Lung microvascular endothelial cell (primary cell): ENCODE data around the gene SNIP1. TPM values are rescaled to one million over a fixed set of nuclear protein-coding genes. Genes with fewer than 3 reads are reported as not detected.
"Not testable (repeated sequence)": the region's sequence is repeated elsewhere in the genome, so short reads cannot be mapped to it uniquely, and the experiment has no call there.

ENCODE experiments used
- DNase-seq, 2 donors: peaks; one replicate each; pipeline versions ENCODE4 v3.0.0 to v3.0.0-alpha.2; 2010; ENCODE audit warnings: low read depth in 2 of 2
- total RNA-seq: library from RNA; depleted of rRNA; stranded (reverse); fragments of >200 nt; gene quantifications from 2 replicates; pipeline ENCODE4 v1.2.1, GENCODE V29; 2014

The SNIP1 gene
- total RNA-seq, 1 donor from 2014 or later = 14.3 TPM

DNA sequence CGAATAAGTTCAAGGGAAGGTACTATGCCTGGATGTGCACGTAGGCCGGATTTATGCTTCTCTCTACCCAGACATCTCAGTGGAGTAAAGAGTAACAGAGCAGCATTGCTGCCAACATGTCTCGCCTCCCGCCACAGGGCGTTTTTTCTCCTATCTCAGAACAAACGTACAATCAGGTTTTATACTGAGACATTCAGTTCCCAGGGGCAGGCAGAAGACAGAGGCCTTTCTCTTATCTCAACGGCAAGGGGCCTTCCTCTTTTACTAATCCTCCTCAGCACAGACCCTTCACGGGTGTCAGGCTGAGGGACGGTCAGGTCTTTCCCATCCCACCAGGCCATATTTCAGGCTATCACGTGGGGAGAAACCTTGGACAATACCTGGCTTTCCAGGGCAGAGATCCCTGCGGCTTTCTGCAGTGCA, 5.9 kb upstream of the SNIP1 start:
- not testable (repeated sequence) for DNase-seq

DNA sequence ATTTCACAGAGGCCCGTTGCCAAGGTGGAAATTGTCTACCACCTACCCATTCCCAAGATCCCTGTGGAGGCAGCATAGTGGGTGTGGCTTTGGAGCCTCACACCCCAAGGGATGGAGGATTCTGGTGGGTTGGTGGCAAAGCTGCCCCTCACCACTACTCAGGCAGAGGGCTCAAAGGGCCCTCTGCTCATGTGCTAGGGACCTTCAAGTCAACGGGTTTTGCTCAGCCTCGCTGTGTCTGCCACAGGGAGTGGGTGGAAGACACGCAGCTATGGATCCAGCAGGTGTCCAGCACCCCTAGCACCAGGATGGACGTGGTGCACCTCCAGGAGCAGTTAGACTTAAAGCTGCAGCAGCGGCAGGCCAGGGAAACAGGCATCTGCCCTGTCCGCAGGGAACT, 5.0 kb upstream of the SNIP1 start:
- no peak for DNase-seq

DNA sequence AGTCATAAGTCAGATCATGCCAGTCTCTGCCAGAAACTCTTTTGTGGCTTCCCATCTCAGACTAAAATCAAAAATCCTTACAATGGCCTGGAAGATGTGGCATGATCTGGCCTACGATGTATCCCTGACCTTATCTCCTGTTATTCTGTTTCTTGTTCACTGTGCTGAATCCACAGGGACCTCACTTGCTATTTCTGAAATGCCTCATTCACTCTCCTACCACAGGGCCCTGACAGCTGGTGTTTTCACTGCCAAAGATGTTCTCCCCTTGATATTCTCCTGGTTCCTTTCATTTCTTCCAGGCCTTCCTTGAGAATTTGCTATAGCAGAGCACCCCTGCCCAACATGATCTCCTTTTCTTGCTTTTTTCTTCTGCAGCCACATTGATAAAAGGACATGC, 4.3 kb upstream of the SNIP1 start:
- no peak for DNase-seq

DNA sequence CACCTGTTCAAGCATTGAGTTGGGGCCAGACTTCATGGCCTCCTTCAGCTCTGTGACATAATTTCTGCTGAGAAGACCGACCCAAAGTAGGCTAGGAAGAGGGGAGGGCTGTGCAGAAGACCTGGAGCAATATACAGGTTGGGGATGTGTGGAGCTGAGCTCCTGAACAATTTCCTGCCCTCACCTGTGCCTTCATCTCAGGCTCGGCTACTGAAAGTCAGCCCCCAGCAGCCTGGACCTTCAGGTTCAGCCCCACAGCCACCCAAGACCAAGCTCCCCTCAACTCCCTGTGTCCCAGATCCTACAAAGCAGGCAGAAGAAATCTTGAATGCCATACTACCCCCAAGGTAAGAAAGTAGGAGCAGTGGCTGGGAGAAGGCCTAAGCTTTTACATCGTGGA, 3.3 kb upstream of the SNIP1 start:
- no peak for DNase-seq

DNA sequence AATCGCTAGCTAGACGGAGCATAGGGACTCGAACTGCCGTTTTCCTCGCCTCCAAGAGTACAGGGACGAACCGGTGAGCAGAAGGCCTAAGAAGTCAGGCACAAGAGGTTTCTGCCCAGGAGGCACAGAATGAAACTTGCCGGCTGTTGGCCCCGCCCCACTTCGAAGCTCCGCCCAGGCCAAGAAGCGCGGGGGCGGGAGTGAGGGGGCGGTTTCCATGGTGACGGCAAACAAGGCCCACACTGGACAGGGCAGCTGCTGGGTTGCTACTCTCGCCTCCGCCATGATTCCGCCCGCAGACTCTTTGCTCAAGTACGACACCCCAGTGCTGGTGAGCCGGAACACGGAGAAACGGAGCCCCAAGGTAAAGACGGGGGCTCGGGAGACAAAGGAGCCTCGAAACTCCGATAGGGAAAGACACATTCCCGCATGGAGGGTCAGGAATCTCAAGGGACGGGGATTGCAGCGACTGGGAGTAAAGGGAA, 2.7 kb upstream of the SNIP1 start, which contains the start of gene DNALI1:
Gene DNALI1, plus strand, starts transcription at position 229 of the 485 bp plus-strand sequence. Its CDS starts 55 bp downstream, at position 284.
- DNase-seq = peak; percentile 91 to 94

DNA sequence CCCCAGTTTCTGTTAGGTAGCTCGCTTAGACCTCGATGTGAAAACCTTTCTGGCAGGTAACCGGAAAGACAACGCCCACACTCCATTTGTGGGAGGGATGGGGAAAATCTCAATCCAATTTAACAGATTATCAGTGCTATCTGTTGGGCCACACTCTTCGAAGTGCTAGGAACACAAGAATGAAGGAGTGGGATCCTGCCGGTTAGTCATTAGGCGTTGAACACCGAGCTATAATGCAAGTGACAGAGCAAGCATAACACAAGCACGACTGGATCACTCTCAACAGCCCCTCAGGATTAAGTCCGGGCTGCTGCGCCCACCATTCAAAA, 531 bp downstream of the SNIP1 start:
- DNase-seq = peak in 1 of 2 donors; percentile 21

DNA sequence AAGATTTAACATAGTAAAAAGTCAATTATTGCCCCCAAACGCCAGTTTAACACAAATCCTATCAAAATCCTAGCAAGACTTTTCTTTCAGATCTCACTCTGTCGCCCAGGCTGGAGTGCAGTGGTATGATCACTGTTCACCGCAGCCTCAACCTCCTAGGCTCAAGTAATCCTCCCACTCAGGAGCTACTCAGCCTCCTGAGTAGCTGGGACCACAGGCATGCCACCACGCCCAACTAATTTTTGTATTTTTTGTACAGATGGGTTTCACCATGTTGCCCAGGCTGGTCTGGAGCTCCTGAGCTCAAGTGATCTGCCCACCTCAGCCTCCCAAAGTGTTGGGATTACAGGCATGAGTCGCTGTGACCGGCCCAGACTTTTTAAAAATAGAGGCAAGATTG, 4.8 kb downstream of the SNIP1 start:
- DNase-seq = no peak

DNA sequence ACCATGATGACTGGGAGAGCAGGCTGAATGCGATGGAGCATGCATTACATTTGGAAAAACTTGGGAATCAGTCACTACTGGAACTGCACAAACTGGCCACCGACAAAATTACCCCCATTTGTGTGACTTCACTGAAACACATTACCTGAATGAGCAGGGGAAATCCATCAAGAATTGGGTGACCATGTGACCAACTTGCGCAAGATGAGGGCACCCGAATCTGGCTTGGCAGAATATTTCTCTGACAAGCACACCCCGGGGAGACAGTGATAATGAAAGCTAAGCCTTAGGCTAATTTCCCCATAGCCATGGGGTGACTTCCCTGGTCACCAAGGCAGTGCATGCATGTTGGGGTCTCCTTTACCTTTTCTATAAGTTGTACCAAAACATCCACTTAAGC, 9.1 kb downstream of the SNIP1 start:
- no peak for DNase-seq

DNA sequence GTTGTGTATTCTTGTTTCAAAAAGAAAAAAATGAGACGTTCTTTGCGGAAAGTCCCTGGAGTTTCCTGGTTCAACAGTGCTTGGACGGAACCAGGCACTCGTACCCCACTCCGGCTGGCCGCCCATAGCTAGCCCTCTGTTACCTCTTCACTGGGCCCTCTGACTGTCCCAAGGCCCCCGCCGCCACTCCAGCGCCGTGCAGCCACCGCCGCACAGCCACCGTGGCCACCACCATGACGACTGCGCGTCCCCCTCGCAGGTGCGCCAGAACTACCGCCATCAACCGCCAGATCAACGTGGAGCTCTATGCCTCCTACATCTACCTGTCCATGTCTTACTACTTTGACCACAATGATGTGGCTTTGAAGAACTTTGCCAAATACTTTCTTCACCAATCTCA, 9.6 kb downstream of the SNIP1 start:
- no peak for DNase-seq

DNA sequence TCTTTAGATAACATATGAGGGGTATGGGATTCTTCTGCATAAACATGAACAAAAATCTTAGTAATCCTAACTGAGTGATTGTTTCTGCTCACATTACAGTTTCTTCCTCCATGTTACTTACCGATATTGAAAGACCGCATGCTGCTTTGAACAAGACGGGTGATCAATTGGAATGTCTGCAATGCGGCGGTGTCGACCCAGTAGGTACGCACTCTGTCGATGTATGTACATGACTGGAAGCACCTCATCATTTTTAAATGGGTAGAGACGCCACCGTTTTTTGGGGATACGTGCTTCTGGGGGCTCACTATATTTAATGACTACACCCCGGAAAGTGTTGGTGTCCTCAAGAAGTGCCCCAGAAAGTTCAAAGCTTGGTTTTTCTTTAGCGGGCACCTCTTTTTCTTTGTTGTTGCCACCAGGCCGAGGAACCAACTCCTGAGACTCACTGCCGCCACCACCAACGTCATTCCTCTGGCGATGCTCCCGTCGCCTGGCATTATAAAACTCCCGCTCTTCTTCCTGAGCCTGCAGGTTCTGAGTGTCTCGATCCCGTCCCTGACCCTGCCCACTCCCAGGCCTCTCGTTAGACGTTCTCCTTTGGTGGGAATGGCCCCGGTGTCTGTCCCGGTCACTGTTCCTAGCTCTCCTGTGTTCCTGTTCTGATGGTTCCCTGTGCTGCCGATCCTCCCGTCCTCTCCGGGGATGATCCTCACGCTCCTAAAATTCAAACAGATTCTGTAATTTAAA, 13.9 kb downstream of the SNIP1 start:
- no peak for DNase-seq

DNA sequence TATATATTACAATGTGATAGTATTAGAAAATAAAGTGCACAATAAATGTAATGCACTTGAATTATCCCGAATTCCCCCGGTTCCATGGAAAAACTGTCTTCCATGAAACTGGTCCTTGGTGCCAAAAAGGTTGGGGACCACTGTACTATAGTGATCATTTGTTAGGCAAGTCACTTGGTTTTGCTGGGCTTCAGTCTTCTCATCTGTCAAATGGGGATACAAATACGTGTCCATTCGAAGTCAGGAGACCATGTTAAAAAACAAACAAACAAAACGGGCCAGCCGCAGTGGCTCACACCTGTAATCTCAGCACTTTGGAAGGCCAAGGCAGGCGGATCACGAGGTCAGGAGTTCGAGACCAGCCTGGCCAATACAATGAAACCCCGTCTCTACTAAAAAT, 14.9 kb downstream of the SNIP1 start:
- not testable (repeated sequence) for DNase-seq

DNA sequence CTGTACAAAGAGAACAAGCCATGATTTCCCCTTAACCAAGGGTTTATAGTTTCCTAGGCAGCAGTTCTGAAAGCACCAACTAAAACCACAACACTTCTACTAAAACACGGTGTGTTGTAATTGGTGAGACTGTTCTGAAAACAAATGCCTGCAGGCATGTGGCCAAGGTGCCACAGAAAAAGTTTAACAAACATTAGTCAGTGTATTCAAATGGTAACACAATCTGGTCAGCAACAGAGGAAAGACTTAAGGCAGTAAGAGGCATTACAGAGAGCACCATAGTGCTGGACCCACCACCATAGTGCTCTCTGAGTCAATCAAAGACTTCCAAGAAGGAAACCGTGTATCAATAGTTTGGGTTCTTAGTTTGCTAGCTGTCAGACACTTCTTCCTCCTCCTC, 16.7 kb downstream of the SNIP1 start:
- DNase-seq = peak; percentile 8 to 43

DNA sequence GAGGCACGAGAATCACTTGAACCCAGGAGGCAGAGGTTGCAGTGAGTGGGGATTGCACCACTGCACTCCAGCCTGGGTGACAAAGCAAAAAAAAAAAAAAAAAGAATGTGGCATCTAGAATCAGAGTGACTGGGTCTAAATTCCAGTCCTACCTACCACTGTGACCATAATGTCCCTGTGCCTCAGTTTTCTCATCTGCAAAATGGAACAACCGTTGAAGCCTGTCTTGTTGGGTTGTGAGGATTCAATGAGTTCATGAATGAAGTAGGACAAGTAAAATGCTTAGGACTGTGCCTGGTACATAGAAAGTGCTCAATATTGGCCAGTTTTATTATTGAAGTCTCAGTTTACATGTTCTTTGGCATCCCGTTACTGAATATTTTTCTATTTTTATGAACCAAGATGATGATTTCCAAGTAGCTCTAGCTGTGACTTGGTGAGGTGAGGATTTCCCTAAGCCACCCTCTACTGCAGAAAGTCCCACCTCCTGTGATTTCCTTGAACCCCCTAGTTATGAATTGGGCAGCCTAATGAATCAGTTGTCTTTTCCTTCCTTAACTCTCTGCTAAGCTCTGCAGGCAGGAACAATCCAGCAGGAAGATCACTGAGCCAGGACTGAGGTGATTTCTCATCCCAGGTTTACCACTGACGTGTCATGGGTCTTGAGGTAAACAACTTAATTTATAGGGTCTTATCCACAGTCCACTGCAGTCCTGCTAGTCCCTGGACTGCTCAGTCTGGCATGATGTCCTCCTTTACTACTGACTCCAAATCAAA, 20.6 kb downstream of the SNIP1 start:
- peak in 1 of 2 donors; percentile 10 for DNase-seq

DNA sequence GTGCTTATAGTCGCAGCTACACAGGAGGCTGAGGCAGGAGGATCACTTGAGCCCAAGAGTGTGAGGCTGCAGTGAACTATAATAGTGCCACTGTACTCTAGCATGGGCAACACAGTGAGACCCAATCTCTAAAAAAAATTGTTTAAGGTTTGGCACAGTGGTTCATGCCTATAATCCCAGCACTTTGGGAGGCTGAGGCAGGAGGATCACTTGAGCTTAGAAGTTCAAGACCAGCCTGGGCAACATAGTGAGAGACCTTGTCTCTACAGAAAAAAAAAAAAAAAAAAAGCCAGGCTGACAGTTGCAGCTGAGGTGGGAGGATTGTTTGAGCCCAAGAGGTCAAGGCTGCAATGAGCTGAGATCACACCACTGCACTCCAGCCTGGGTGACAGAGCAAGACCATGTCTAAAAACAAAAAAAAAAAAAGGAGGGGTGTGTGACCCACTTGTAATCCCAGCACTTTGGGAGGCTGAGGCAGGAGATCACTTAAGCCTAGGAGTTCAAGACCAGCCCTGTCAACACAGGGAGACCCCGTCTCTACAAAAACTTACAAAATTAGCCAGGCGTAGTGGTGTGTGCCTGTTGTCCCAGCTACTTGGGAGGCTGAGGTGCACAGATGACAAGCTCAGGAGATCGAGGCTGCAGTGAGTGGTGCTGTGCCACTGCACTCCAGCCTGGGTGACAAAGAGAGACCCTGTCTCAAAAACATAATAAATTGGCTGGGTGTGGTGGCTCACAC, 21.5 kb downstream of the SNIP1 start:
- DNase-seq = not testable (repeated sequence)

DNA sequence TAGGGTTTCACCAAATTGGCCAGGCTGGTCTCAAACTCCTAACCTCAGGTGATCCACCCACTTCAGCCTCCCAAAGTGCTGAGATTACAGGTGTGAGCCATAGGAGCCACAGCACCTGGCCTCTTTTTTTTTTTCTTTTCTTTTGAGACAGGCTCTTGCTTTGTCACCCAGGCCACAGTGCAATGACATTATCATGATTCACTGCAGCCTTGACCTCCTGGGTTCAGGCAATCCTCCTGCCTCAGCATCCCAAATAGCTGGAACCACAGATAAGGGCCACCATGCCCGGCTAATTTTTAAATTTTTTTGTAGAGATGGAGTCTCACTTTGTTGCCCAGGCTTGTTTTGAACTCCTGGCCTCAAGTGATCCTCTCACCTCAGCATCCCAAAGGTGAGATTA, 24.2 kb downstream of the SNIP1 start:
- DNase-seq = not testable (repeated sequence)

DNA sequence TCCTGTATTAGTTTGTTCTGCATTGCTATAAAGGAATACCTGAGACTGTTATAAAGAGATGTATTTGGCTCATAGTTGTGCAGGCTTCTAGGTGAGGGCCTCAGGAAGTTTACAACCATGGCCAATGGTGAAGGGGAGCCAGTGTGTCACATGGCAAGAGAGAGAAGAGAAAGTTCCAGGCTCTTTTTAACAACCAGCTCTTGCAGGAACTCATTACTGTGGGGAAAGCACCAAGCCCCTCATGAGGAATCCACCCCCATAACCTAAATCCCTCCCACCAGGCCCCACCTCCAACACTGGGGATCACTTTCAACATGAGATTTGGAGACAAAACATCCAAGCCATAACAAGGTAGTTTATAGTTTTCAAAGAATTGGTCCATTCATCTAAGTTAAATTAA, 34.5 kb downstream of the SNIP1 start:
- DNase-seq = no peak

DNA sequence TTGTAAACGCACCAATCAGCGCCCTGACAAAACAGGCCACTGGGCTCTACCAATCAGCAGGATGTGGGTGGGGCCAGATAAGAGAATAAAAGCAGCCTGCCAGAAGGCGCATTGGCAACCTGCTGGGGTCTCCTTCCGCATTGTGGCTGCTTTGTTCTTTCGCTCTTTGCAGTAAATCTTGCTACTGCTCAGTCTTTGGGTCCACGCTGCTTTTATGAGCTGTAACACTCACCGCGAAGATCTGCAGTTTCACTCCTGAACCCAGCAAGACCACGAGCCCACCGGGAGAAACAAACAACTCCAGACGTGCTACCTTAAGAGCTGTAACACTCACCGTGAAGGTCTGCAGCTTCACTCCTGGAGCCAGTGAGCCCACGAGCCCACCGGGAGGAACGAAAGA, 35.2 kb downstream of the SNIP1 start:
- DNase-seq = not testable (repeated sequence)

DNA sequence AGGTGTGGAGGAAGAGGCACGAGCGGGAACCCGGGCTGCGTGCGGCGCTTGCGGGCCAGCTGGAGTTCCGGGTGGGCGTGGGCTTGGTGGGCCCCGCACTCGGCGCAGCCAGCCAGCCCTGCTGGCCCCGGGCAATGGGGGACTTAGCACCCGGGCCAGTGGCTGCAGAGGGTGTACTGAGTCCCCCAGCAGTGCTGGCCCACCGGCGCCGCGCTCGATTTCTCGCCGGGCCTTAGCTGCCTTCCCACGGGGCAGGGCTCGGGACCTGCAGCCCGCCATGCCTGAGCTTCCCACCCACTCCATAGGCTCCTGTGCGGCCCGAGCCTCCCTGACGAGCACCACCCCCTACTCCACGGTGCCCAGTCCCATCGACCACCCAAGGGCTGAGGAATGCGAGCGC, 35.9 kb downstream of the SNIP1 start:
- DNase-seq = not testable (repeated sequence)

DNA sequence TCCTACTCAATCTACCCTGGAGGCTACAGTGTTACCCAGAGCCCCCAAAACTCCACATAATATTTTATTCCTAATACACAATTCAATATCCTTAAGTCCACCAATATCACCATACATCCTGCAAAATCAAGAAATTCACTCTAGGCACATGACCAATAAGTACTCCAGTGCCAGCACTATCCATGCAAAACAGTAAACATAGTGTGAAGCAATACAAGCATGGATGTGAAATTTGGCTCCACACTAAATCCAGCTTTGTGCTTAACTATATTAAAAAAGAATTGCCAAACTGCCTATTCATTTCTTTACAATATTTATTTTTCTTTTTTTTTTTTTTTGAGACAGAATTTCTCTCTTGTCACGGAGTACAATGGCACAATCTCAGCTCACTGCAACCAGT, 36.5 kb downstream of the SNIP1 start:
- DNase-seq = no peak

DNA sequence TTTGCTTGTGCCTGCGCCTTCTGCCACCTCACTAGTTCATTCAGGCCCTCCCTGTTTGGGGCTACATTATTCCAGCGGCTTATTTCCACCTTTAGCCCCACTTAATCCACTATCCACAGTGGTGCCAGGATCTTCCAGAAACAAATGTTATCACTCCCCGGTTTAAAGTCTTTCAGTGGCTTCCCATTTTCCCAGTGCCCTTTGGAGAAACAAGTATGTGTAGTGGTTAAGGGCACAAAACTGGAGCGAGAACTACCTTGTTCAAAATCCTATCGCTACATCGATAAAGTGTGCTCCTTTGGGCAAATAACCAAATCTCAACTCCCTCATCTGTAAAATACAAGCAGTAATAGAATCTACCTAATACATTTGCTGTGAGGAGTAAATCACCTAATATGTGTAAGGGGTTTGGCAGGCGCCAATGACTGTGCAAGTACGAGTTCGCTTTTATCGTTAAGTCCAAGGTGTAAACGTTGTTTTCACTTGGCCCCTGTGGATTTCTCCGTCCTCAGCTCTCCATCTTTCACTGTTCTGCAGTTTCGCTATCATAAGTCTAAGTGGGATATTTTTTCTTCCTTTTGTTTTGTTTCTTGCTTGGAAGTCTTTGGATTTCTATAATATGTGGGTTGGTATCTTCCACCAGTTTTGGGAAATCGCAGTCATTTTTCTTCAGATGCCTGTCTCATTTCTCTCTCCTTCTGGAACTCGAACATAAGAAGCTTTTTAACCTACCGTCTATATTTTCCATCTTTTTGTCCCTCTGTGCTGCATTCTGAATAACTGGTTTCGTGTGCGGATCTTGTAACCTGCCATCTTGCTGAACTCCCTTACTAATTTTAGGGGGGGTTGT, 38.7 kb downstream of the SNIP1 start:
- no peak for DNase-seq
